ENCODE results near the gene GSE1. TPM values are rescaled to one million over a fixed set of nuclear protein-coding genes. Genes with fewer than 3 reads are reported as not detected.

Gene GSE1
- total and polyA plus RNA-seq, 2 of the 13 experiments (the other 11 are each of a cell fraction or from before 2014, with no cell fraction given), result 16.1 to 31.2 TPM

DNA sequence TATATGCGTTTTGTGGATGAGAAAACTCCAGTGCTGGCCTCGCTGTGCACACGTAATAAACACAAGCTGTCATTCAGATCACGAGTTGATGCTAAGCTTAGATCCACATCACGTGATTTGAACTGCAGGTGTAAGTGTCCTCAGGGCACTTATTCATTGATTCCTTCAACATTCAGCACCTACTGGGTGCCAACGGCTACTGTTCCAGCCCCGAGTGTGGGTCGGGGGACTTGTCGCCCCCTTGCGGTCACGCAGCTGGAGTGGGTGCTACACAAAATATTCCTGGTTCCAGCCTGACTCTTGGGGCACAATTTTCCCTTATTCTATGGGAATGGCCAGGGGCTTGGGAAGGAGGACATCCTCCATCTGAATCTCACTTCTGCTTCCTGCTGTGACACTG is 105.6 kb downstream of the GSE1 start (continued):
- TF ChIP-seq, protein P1, sequence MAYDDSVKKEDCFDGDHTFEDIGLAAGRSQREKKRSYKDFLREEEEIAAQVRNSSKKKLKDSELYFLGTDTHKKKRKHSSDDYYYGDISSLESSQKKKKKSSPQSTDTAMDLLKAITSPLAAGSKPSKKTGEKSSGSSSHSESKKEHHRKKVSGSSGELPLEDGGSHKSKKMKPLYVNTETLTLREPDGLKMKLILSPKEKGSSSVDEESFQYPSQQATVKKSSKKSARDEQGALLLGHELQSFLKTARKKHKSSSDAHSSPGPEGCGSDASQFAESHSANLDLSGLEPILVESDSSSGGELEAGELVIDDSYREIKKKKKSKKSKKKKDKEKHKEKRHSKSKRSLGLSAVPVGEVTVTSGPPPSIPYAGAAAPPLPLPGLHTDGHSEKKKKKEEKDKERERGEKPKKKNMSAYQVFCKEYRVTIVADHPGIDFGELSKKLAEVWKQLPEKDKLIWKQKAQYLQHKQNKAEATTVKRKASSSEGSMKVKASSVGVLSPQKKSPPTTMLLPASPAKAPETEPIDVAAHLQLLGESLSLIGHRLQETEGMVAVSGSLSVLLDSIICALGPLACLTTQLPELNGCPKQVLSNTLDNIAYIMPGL (CRISPR knock-in tag; IDR thresholded peaks at IDR 0.05; ENCODE audit: borderline replicate concordance in 1 of 2, low read depth in 1 of 2), result peak in 1 of 2 experiments; percentile 2; a peak in 1 of 4 replicates
- no peak for TF ChIP-seq GTF3A (CRISPR knock-in tag; conservative IDR thresholded peaks at IDR 0.05)
- TF ChIP-seq, protein P2, sequence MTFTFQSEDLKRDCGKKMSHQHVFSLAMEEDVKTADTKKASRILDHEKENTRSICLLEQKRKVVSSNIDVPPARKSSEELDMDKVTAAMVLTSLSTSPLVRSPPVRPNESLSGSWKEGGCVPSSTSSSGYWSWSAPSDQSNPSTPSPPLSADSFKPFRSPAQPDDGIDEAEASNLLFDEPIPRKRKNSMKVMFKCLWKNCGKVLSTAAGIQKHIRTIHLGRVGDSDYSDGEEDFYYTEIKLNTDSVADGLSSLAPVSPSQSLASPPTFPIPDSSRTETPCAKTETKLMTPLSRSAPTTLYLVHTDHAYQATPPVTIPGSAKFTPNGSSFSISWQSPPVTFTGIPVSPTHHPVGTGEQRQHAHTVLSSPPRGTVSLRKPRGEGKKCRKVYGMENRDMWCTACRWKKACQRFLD (CRISPR knock-in tag; IDR thresholded peaks at IDR 0.05; ENCODE audit: borderline replicate concordance), result 0 out of 2 replicates have a peak, but pooled peaks have one; percentile 25
- TF ChIP-seq MED1 (CRISPR knock-in tag; IDR thresholded peaks at IDR 0.05), result no peak
- 0 out of 2 replicates have a peak, but pooled peaks have one; percentile 32 for TF ChIP-seq ZNF446 (CRISPR knock-in tag; IDR thresholded peaks at IDR 0.05)
- no peak for TF ChIP-seq NONO (IDR thresholded peaks at IDR 0.05)
- peak; percentile 46; the same call in 1 of the 2 replicates for TF ChIP-seq NONO (CRISPR knock-in tag; conservative IDR thresholded peaks at IDR 0.05)
- TF ChIP-seq NRL (CRISPR knock-in tag; IDR thresholded peaks at IDR 0.05; ENCODE audit: borderline replicate concordance), result no peak
- no peak for TF ChIP-seq ZNF670 (CRISPR knock-in tag; IDR thresholded peaks at IDR 0.05; ENCODE audit: borderline replicate concordance)
- no peak for TF ChIP-seq ZNF468 (CRISPR knock-in tag; IDR thresholded peaks at IDR 0.05)
- TF ChIP-seq RNF2 (conservative IDR thresholded peaks at IDR 0.05; ENCODE audit: low read depth), result no peak
- TF ChIP-seq PAX8 (CRISPR knock-in tag; IDR thresholded peaks at IDR 0.05; ENCODE audit: borderline replicate concordance), result no peak
- no peak for TF ChIP-seq MTA1 (CRISPR knock-in tag; IDR thresholded peaks at IDR 0.05; ENCODE audit: borderline replicate concordance)
- TF ChIP-seq, protein P3, sequence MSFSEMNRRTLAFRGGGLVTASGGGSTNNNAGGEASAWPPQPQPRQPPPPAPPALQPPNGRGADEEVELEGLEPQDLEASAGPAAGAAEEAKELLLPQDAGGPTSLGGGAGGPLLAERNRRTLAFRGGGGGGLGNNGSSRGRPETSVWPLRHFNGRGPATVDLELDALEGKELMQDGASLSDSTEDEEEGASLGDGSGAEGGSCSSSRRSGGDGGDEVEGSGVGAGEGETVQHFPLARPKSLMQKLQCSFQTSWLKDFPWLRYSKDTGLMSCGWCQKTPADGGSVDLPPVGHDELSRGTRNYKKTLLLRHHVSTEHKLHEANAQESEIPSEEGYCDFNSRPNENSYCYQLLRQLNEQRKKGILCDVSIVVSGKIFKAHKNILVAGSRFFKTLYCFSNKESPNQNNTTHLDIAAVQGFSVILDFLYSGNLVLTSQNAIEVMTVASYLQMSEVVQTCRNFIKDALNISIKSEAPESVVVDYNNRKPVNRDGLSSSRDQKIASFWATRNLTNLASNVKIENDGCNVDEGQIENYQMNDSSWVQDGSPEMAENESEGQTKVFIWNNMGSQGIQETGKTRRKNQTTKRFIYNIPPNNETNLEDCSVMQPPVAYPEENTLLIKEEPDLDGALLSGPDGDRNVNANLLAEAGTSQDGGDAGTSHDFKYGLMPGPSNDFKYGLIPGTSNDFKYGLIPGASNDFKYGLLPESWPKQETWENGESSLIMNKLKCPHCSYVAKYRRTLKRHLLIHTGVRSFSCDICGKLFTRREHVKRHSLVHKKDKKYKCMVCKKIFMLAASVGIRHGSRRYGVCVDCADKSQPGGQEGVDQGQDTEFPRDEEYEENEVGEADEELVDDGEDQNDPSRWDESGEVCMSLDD (CRISPR knock-in tag; IDR thresholded peaks at IDR 0.05; ENCODE audit: borderline replicate concordance), result no peak
- TF ChIP-seq KDM2A (CRISPR knock-in tag; IDR thresholded peaks at IDR 0.05; ENCODE audit: borderline replicate concordance, low read depth), result peak; percentile 52; the same call in 1 of the 2 replicates
- no peak for TF ChIP-seq TARDBP (CRISPR knock-in tag; IDR thresholded peaks at IDR 0.05)
- no peak for TF ChIP-seq ZBTB39 (CRISPR knock-in tag; IDR thresholded peaks at IDR 0.05)
- TF ChIP-seq HDAC6 (IDR thresholded peaks at IDR 0.05; ENCODE audit: low read depth, low read length), result no peak
- no peak for TF ChIP-seq NPAS2 (CRISPR knock-in tag; IDR thresholded peaks at IDR 0.05; ENCODE audit: borderline replicate concordance)
- TF ChIP-seq, protein P4, sequence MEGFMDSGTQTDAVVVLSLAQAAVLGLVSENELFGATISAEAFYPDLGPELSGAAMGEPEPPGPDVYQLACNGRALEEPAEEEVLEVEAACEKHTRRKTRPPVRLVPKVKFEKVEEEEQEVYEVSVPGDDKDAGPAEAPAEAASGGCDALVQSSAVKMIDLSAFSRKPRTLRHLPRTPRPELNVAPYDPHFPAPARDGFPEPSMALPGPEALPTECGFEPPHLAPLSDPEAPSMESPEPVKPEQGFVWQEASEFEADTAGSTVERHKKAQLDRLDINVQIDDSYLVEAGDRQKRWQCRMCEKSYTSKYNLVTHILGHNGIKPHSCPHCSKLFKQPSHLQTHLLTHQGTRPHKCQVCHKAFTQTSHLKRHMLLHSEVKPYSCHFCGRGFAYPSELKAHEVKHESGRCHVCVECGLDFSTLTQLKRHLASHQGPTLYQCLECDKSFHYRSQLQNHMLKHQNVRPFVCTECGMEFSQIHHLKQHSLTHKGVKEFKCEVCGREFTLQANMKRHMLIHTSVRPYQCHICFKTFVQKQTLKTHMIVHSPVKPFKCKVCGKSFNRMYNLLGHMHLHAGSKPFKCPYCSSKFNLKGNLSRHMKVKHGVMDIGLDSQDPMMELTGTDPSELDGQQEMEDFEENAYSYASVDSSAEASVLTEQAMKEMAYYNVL (CRISPR knock-in tag; IDR thresholded peaks at IDR 0.05; ENCODE audit: borderline replicate concordance), result no peak
